ENCODE measurements around the gene GARNL3. TPM values are rescaled to one million over a fixed set of nuclear protein-coding genes. Genes with fewer than 3 reads are reported as not detected.

GARNL3 gene
- total RNA-seq, 1 donor from 2014 or later = 7.8 TPM

DNA sequence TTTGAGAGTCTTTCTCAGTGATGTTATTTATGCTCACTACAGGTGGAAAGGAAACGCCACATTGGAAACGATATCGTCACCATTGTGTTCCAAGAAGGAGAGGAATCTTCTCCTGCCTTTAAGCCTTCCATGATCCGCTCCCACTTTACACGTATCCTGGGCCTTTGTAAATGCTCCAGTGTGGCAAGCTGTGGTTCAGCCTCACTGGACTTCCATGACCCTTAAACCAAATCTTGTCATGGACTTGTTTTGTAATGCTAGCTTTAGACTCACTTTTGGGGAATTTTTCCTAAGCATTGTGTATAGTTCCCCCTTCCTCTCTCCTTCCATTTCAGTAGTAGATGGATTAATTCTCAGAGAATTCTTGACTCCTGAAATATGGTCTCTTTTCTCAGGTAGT is 71.5 kb downstream of the GARNL3 start:
- TF ChIP-seq, protein P1, sequence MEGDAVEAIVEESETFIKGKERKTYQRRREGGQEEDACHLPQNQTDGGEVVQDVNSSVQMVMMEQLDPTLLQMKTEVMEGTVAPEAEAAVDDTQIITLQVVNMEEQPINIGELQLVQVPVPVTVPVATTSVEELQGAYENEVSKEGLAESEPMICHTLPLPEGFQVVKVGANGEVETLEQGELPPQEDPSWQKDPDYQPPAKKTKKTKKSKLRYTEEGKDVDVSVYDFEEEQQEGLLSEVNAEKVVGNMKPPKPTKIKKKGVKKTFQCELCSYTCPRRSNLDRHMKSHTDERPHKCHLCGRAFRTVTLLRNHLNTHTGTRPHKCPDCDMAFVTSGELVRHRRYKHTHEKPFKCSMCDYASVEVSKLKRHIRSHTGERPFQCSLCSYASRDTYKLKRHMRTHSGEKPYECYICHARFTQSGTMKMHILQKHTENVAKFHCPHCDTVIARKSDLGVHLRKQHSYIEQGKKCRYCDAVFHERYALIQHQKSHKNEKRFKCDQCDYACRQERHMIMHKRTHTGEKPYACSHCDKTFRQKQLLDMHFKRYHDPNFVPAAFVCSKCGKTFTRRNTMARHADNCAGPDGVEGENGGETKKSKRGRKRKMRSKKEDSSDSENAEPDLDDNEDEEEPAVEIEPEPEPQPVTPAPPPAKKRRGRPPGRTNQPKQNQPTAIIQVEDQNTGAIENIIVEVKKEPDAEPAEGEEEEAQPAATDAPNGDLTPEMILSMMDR (IDR thresholded peaks at IDR 0.05) = no peak
- peak overlapping the region; percentile 63 for H3K27ac ChIP-seq
- DNase-seq (no peak), ATAC-seq (no peak)
- H3K4me3 ChIP-seq = no peak overlapping the region
- peaks cover 41% of the 10 kb centered on the region for H3K4me1 ChIP-seq
- intact Hi-C loops (cut with DNase I) = no loop called here
- H3K27me3 ChIP-seq (ENCODE audit: low read depth) = no peaks in the 10 kb centered on the region
- H3K9me3 ChIP-seq = no peaks in the 10 kb centered on the region
- H3K36me3 ChIP-seq = peaks cover 9% of the 10 kb centered on the region

DNA sequence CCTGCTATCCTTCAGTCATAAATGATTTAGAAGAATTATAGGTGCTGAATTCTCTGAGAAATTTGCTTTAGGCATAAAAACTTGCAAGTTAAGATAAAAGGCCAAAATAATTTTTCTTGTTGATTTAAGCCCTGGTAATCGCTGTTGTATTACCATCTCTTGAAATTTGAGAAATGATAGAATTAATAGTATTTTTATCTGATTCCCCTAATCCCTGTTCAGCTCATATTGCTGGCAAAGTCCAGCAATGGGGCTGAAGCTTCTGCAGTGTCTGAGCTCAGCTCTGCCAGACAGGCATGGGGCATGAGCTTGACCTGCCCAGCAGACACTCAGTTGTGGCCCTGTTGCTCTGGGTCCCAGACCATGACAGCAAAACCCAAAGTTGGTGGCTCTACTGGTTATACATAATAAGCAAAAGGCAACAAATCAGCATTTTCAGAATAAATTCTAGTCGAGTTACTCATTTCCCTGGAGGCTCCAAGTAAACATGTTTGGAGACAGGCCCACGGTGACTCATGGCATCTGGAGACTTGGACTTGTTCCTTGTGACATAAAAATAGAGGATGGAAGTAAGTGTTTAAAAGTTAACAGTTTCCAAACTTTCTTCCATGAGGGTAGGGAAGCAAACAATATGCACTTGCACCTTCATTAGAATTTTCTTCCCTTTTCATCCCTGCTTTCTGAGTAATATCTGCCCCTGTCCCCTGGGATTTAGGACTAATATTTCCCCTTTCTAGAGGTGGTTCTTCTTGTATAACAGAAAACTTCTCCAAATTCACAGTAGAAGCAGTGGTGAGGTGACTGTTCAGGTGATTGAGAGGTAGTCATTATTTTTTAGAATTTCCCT is 72.2 kb downstream of the GARNL3 start:
- peaks cover 11% of the 10 kb centered on the region for H3K36me3 ChIP-seq
- H3K9me3 ChIP-seq = no peaks in the 10 kb centered on the region
- intact Hi-C loops (cut with DNase I) = no loop called here
- H3K27me3 ChIP-seq (ENCODE audit: low read depth) = no peaks in the 10 kb centered on the region
- H3K4me3 ChIP-seq = no peak overlapping the region
- peak overlapping the region; percentile 63 for H3K27ac ChIP-seq
- peaks cover 41% of the 10 kb centered on the region for H3K4me1 ChIP-seq
- TF ChIP-seq, protein P1 (IDR thresholded peaks at IDR 0.05) = no peak
- no peak for DNase-seq
- ATAC-seq = peak in 1 of 2 donors; percentile 68

DNA sequence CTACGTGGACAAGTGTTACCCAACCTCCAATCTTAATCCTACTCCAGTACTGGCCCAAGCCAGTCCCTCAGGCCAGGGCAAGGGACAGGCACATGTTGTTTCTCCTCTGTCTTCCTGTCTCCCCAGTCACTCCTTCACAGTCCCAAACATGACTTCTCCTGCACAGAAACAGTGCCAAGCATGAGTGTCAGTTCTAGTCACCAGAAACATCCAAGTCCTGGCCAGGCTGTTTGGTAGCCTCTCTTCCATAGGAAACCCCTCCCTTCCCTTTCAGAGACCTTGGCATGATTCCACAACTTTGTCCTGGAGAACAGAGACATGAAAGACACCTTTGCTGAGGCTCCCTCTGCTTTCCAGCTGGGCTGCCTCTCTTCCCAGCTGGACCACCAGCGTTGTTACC is 76.1 kb downstream of the GARNL3 start:
- Histone ChIP-seq H3K27ac (peak overlapping the region; percentile 48), H3K4me3 (no peak overlapping the region), H3K36me3 (peaks cover 11% of the 10 kb centered on the region), H3K27me3 (ENCODE audit: low read depth) (no peaks in the 10 kb centered on the region), H3K4me1 (peaks cover 30% of the 10 kb centered on the region), H3K9me3 (no peaks in the 10 kb centered on the region)
- peak in 1 of 2 donors; percentile 11 for ATAC-seq
- DNase-seq = no peak
- TF ChIP-seq, protein P1 (IDR thresholded peaks at IDR 0.05) = no peak
- intact Hi-C loops (cut with DNase I) = no loop called here

DNA sequence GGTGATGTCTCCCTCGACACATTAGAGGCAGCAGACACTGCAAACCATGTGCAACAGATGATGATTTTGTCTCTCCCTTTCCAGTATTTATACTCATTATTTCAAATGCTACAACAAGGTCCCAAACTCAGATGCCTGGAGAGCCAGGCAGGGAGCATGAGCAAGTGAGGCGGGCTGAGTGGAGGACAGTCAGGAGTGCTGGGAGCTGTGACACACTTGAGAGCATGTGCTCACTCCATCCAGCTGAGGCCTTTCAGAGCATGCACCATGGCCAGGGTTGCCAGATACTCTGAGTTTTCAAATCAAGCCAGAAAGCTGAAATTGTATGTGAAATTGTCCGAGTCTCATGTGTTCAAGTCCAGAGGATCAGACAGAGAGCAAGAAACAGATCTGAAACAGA is 76.6 kb downstream of the GARNL3 start:
- TF ChIP-seq, protein P1 (IDR thresholded peaks at IDR 0.05) = no peak
- Histone ChIP-seq H3K36me3 (peaks cover 11% of the 10 kb centered on the region), H3K9me3 (no peaks in the 10 kb centered on the region), H3K4me3 (no peak overlapping the region), H3K27ac (peak overlapping the region; percentile 41), H3K27me3 (ENCODE audit: low read depth) (no peaks in the 10 kb centered on the region), H3K4me1 (peaks cover 27% of the 10 kb centered on the region)
- intact Hi-C loops (cut with DNase I) = no loop called here
- no peak for DNase-seq
- ATAC-seq = no peak

DNA sequence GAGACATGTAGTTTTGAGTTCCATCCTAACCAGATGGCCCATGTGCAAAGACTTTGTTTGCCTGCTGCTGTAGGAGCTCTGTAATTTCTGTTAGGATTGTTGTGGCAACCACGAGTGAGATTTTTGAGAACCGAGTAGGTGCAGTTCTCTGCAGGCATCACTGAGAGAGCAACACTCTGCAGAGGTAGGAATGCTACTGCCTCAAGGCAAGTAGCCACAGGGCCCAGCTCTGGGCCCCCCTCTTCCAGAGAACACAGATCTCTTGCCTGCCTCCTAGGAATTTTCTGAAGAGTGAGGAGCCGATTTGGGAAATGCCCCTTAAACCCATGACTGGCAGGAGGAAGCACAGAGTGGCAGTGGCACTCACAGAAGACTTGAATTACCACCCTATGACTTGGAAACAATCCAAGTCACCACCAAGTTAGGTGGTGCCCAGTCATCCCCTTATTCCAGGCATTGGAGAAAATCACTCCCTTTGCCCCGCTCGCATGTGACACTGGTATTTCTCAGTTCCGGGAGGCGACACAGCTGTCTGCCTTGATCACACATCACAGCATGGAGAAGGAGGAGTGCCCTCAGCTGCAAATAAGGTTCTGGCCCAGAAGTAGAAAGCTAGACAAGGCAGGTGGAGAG is 79.9 kb downstream of the GARNL3 start:
- H3K27me3 ChIP-seq (ENCODE audit: low read depth) = no peaks in the 10 kb centered on the region
- no peak for ATAC-seq
- no peak overlapping the region for H3K4me3 ChIP-seq
- no peak overlapping the region for H3K27ac ChIP-seq
- H3K4me1 ChIP-seq = peaks cover 6% of the 10 kb centered on the region
- TF ChIP-seq, protein P1 (IDR thresholded peaks at IDR 0.05) = no peak
- peaks cover 11% of the 10 kb centered on the region for H3K36me3 ChIP-seq
- no peak for DNase-seq
- intact Hi-C loops (cut with DNase I) = no loop called here
- no peaks in the 10 kb centered on the region for H3K9me3 ChIP-seq

Data from lower lobe of right lung (tissue), 2 donors.